NCI-H146 treated with DMSO at 0.1 percent for 48 hours (cell line): ENCODE measurements around the gene C1orf185.
A peak's percentile ranks its signal among the peaks of the same experiment; 100 is the strongest.
"Not testable (repeated sequence)": the region's sequence is repeated elsewhere in the genome, so short reads cannot be mapped to it uniquely, and the experiment has no call there.

Source experiments
- DNase-seq: peaks from one replicate; lab custom pipeline; 2025; ENCODE audit not compliant: unreplicated experiment; lab: John Stamatoyannopoulos, UW

The C1orf185 gene

GRCh38 chr1:51101976-51102375 lies at the start of gene C1orf185:
TSS of gene C1orf185 (plus strand) at chr1:51102228. CDS start at chr1:51102234, 6 bp downstream.
- DNase-seq = no peak

GRCh38 chr1:51058858-51059257 lies 43.2 kb upstream of the C1orf185 start:
- DNase-seq = no peak

GRCh38 chr1:51061231-51061918 lies 40.7 kb upstream of the C1orf185 start:
- no peak for DNase-seq

- no peak for DNase-seq
Measured at GRCh38 chr1:51063121-51063520, 38.9 kb upstream of the C1orf185 start.

GRCh38 chr1:51070011-51070410 lies 32.0 kb upstream of the C1orf185 start:
- peak; percentile 79 for DNase-seq

GRCh38 chr1:51070640-51071039 lies 31.4 kb upstream of the C1orf185 start:
- no peak for DNase-seq

- DNase-seq = no peak
Measured at GRCh38 chr1:51071291-51072042, 30.6 kb upstream of the C1orf185 start.

GRCh38 chr1:51072043-51072439 lies 30.0 kb upstream of the C1orf185 start:
- DNase-seq = no peak

GRCh38 chr1:51072651-51073050 lies 29.4 kb upstream of the C1orf185 start:
- no peak for DNase-seq

GRCh38 chr1:51073456-51073855 lies 28.6 kb upstream of the C1orf185 start:
- no peak for DNase-seq

- no peak for DNase-seq
Measured at GRCh38 chr1:51086496-51087271, 15.3 kb upstream of the C1orf185 start.

GRCh38 chr1:51088474-51088873 lies 13.6 kb upstream of the C1orf185 start:
- no peak for DNase-seq

GRCh38 chr1:51093581-51093980 lies 8.4 kb upstream of the C1orf185 start:
- DNase-seq = no peak

GRCh38 chr1:51097171-51097570 lies 4.9 kb upstream of the C1orf185 start:
- DNase-seq = no peak

- DNase-seq = no peak
Measured at GRCh38 chr1:51100264-51100880, 1.7 kb upstream of the C1orf185 start.

GRCh38 chr1:51114137-51114536 lies 12.1 kb downstream of the C1orf185 start:
- DNase-seq = no peak

GRCh38 chr1:51115714-51116404 lies 13.8 kb downstream of the C1orf185 start:
- no peak for DNase-seq

- DNase-seq = no peak
Measured at GRCh38 chr1:51119331-51119730, 17.3 kb downstream of the C1orf185 start.

GRCh38 chr1:51120629-51121028 lies 18.6 kb downstream of the C1orf185 start:
- DNase-seq = no peak

- DNase-seq = not testable (repeated sequence)
Measured at GRCh38 chr1:51127152-51127551, 25.1 kb downstream of the C1orf185 start.

- DNase-seq = no peak
Measured at GRCh38 chr1:51131185-51131584, 29.2 kb downstream of the C1orf185 start.
